Keratinocyte (primary cell): ENCODE measurements around the gene C16orf92. TPM values are rescaled to one million over a fixed set of nuclear protein-coding genes. Genes with fewer than 3 reads are reported as not detected.
"Not testable (repeated sequence)": the region's sequence is repeated elsewhere in the genome, so short reads cannot be mapped to it uniquely, and the experiment has no call there.

Source experiments
- DNase-seq: peaks from one replicate; pipeline ENCODE4 v3.0.0-alpha.2; 2011; ENCODE audit warnings: low read depth, missing footprints, low spot score
- FAIRE-seq: peaks from 2 replicates; lab custom pipeline; 2011; peaks lifted over from hg19 to GRCh38; lab: Jason Lieb, UNC
- H2AFZ ChIP-seq: 2 replicates; pipeline ENCODE4 v1.6.0; 2012; ENCODE audit warnings: low read length, control low read depth, inconsistent platforms; ENCODE audit not compliant: control insufficient read depth
- H3K27ac ChIP-seq: 2 replicates; pipeline ENCODE4 v1.5.1; 2011; ENCODE audit warnings: low read length; ENCODE audit not compliant: control insufficient read depth, insufficient read depth
- H3K27me3 ChIP-seq: 3 replicates; pipeline ENCODE4 v1.6.0; 2011; ENCODE audit warnings: low read length; ENCODE audit not compliant: control insufficient read depth, insufficient read depth; ENCODE audit errors: extremely low read depth
- H3K36me3 ChIP-seq, 2 experiments: 2 replicates in 1 of 2; 3 replicates in 1 of 2; pipeline ENCODE4 v1.5.1; 2011; ENCODE audit warnings: low read length in 2 of 2, mild to moderate bottlenecking in 1 of 2; ENCODE audit not compliant: control insufficient read depth in 2 of 2, insufficient read depth in 2 of 2; ENCODE audit errors: extremely low read depth in 1 of 2
- H3K4me1 ChIP-seq: 3 replicates; pipeline ENCODE4 v1.5.1; 2011; ENCODE audit warnings: low read length; ENCODE audit not compliant: control insufficient read depth, insufficient read depth; ENCODE audit errors: extremely low read depth
- H3K4me2 ChIP-seq: 3 replicates; pipeline ENCODE4 v1.6.0; 2011; ENCODE audit warnings: low read depth, low read length; ENCODE audit not compliant: control insufficient read depth, insufficient read depth; ENCODE audit errors: extremely low read depth
- H3K4me3 ChIP-seq, 3 experiments: fragments of 200-600 bp in 1 of 3; sonication (generic) in 1 of 3; 2 replicates in 2 of 3; 3 replicates in 1 of 3; pipeline ENCODE4 v1.5.1; 2011 to 2016; ENCODE audit warnings: low read length in 3 of 3, mild to moderate bottlenecking in 3 of 3, control low read depth in 2 of 3, inconsistent platforms in 1 of 3, low read depth in 1 of 3, mixed read lengths in 1 of 3, mixed run types in 1 of 3, moderate library complexity in 1 of 3; ENCODE audit not compliant: control insufficient read depth in 2 of 3, insufficient read depth in 2 of 3; ENCODE audit errors: extremely low read depth in 1 of 3
- H3K79me2 ChIP-seq: 2 replicates; pipeline ENCODE4 v1.6.0; 2012; ENCODE audit warnings: low read length; ENCODE audit not compliant: control insufficient read depth, insufficient read depth
- H3K9ac ChIP-seq: 3 replicates; pipeline ENCODE4 v1.6.0; 2011; ENCODE audit warnings: low read length; ENCODE audit not compliant: control insufficient read depth, insufficient read depth; ENCODE audit errors: extremely low read depth
- H3K9me1 ChIP-seq: 3 replicates; pipeline ENCODE4 v1.6.0; 2011; ENCODE audit warnings: low read length; ENCODE audit not compliant: control insufficient read depth, insufficient read depth; ENCODE audit errors: extremely low read depth
- H3K9me3 ChIP-seq: 2 replicates; pipeline ENCODE4 v1.5.1; 2012; ENCODE audit warnings: low read depth, low read length; ENCODE audit not compliant: control insufficient read depth
- H4K20me1 ChIP-seq: 3 replicates; pipeline ENCODE4 v1.6.0; 2011; ENCODE audit warnings: low read length; ENCODE audit not compliant: control insufficient read depth, insufficient read depth; ENCODE audit errors: extremely low read depth
- EZH2 ChIP-seq: IDR thresholded peaks from one replicate; pipeline ENCODE4 v1.6.1; 2012; ENCODE audit warnings: inconsistent platforms, mild to moderate bottlenecking, low read length, moderate library complexity
- dilution Hi-C: fragments of 300-500 bp; cut with MboI; formaldehyde crosslinking; loops from one replicate; pipeline ENCODE4 v1.7.0; 2020; ENCODE audit warnings: low sequenced_read_pairs; ENCODE audit not compliant: extremely low pct_ligation_motif_present
- polyA plus RNA-seq, 5 experiments: library from polyadenylated mRNA; depleted of rRNA in 3 of 5; stranded (reverse) in 3 of 5; stranded (forward) in 1 of 5; unstranded in 1 of 5; fragments of >200 nt; gene quantifications; 1 replicate in 1 of 5; 2 replicates in 3 of 5; 3 replicates in 1 of 5; pipeline versions ENCODE4 v1.2.1 to v1.2.3, GENCODE V29; 2011 to 2012; ENCODE audit warnings: missing spikeins in 2 of 5, low read depth in 1 of 5, low replicate concordance in 1 of 5
- TF ChIP-seq, protein P1 (sequence below), 3 experiments: IDR thresholded peaks in 1 of 3; conservative IDR thresholded peaks in 1 of 3; optimal IDR thresholded peaks in 1 of 3; 2 replicates in 2 of 3; 3 replicates in 1 of 3; pipeline versions ENCODE3 to v1.5.1; 2011; ENCODE audit warnings: low read length in 3 of 3, mild to moderate bottlenecking in 3 of 3, moderate library complexity in 2 of 3, control low read depth in 1 of 3, inconsistent platforms in 1 of 3; ENCODE audit not compliant: insufficient read depth in 2 of 3; ENCODE audit errors: extremely low read depth in 1 of 3

The C16orf92 gene
- polyA plus RNA-seq, 1 donor (not counting 4 experiments of a cell fraction or from before 2014, with no cell fraction given) = not detected

DNA sequence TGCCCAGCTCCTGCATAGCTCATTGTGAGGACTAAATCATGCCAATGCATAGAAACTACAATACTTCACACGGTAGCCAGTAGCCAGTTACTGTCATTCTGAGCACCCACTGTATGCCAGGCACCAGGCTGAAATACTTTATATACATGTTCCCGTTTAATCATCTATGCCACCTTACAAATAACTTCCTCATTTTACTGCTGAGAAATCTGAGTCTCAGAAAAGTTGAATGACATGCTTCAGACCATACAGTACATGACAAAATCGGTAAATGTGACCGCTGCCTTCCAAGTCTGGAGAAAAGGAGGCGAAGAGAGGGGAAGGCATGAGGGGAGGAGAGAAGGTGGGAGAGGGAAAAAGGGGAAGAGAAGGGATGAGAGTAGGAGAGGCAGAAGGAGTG lies 17.2 kb downstream of the C16orf92 start:
- Histone ChIP-seq H2AFZ (no peak overlapping the region), H3K9ac (no peak overlapping the region), H4K20me1 (no peaks in the 10 kb centered on the region), H3K79me2 (no peaks in the 10 kb centered on the region), H3K4me1 (no peaks in the 10 kb centered on the region), H3K9me1 (no peaks in the 10 kb centered on the region), H3K36me3 (no peaks in the 10 kb centered on the region), H3K27me3 (no peaks in the 10 kb centered on the region), H3K4me2 (no peak overlapping the region), H3K27ac (no peak overlapping the region), H3K9me3 (no peaks in the 10 kb centered on the region), H3K4me3 (no peak overlapping the region)
- FAIRE-seq (no peak), DNase-seq (no peak)
- dilution Hi-C loops = no loop called here
- no peak for TF ChIP-seq EZH2
- TF ChIP-seq, protein P1, sequence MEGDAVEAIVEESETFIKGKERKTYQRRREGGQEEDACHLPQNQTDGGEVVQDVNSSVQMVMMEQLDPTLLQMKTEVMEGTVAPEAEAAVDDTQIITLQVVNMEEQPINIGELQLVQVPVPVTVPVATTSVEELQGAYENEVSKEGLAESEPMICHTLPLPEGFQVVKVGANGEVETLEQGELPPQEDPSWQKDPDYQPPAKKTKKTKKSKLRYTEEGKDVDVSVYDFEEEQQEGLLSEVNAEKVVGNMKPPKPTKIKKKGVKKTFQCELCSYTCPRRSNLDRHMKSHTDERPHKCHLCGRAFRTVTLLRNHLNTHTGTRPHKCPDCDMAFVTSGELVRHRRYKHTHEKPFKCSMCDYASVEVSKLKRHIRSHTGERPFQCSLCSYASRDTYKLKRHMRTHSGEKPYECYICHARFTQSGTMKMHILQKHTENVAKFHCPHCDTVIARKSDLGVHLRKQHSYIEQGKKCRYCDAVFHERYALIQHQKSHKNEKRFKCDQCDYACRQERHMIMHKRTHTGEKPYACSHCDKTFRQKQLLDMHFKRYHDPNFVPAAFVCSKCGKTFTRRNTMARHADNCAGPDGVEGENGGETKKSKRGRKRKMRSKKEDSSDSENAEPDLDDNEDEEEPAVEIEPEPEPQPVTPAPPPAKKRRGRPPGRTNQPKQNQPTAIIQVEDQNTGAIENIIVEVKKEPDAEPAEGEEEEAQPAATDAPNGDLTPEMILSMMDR (optimal IDR thresholded peaks at IDR 0.05 in 1 of 3, IDR thresholded peaks at IDR 0.05 in 1 of 3, conservative IDR thresholded peaks at IDR 0.05 in 1 of 3; ENCODE audit: extremely low read depth in 1 of 3, insufficient read depth in 2 of 3, low read length in 3 of 3) = no peak

DNA sequence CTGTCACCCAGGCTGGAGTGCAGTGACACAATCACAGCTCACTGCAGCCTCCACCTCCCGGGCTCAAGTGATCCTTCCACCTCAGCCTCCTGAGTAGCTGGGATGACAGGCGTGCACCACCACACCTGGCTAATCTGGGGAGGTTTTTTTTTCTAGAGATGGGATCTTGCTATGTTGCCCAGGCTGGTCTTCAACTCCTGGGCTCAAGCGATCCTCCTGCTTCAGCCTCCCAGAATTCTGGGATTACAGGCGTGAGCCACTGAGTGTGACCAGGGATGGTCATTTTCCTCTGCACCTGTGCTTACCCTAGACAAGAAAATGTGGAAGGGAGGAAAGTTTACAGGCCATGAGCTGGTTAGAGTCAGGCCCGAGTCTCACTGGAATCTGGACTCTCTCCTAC lies 17.7 kb downstream of the C16orf92 start:
- H3K27me3 ChIP-seq, DNase-seq, H3K79me2 ChIP-seq, H3K9me1 ChIP-seq, H3K4me2 ChIP-seq, FAIRE-seq, H3K4me3 ChIP-seq, H3K36me3 ChIP-seq, dilution Hi-C loops, H4K20me1 ChIP-seq, H3K27ac ChIP-seq, H2AFZ ChIP-seq, H3K9ac ChIP-seq, H3K9me3 ChIP-seq, H3K4me1 ChIP-seq: not testable (repeated sequence)

DNA sequence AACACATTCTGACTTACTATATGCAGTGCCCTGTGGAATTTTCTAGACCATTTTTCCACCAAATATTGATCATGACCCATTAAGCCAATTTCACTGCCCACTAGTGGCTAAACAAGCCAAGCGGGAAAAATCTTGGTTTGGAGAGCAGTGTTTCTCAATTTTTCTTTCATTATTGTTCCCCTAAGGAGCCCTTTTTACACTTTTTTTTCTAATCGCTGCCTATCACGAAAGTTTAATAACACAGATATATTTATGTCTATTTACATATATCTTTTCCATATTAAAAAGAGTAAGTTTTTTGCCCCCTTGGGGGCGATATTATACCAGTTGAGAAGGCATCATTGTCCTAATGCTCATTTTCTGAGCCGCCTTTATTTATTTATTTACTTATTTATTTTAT lies 18.8 kb downstream of the C16orf92 start:
- H3K27me3 ChIP-seq = no peaks in the 10 kb centered on the region
- H3K36me3 ChIP-seq = no peaks in the 10 kb centered on the region
- no peak overlapping the region for H3K27ac ChIP-seq
- no peaks in the 10 kb centered on the region for H3K9me1 ChIP-seq
- H3K79me2 ChIP-seq = no peaks in the 10 kb centered on the region
- no peaks in the 10 kb centered on the region for H3K4me1 ChIP-seq
- H3K4me3 ChIP-seq = no peak overlapping the region
- no peak overlapping the region for H3K9ac ChIP-seq
- no peak for DNase-seq
- H2AFZ ChIP-seq = no peak overlapping the region
- FAIRE-seq = no peak
- no peaks in the 10 kb centered on the region for H4K20me1 ChIP-seq
- no peaks in the 10 kb centered on the region for H3K9me3 ChIP-seq
- dilution Hi-C loops = no loop called here
- no peak overlapping the region for H3K4me2 ChIP-seq
- TF ChIP-seq EZH2 = no peak
- TF ChIP-seq, protein P1 (optimal IDR thresholded peaks at IDR 0.05 in 1 of 3, IDR thresholded peaks at IDR 0.05 in 1 of 3, conservative IDR thresholded peaks at IDR 0.05 in 1 of 3; ENCODE audit: extremely low read depth in 1 of 3, insufficient read depth in 2 of 3, low read length in 3 of 3) = peak in 2 of 3 experiments; percentile 21 to 35
